ENCODE measurements around the gene TNS3.
"Not testable (repeated sequence)": the region's sequence is repeated elsewhere in the genome, so short reads cannot be mapped to it uniquely, and the experiment has no call there.

The TNS3 gene

DNA sequence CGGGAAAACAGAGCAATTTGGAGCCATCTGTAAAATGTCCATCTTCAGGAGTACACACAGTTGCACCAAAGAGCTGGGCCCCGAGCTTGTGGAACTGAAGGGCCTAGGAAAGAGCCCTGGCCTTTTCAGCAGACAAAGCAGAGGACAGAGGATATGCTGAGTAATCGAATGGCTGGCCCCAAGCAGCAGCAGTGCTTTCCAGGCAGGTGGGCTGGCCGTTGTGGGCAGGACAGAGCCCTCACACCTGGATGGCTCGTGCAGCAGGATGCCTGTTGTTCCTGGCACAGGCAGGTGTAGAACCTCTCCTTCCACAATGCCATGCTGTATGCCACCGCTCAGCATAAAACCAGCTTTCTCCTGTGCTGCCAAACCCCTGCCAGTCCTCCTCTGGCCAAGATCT is 32.5 kb upstream of the TNS3 start:
- in situ Hi-C loops (cut with HindIII; ENCODE audit: low sequenced_read_pairs) = no loop called here
- no peak for TF ChIP-seq CTCF (IDR thresholded peaks at IDR 0.05; ENCODE audit: low read depth, low read length)
- DNase-seq (ENCODE audit: low read depth, low spot score) = no peak
- no peak overlapping the region for H3K4me3 ChIP-seq (ENCODE audit: low read depth, low read length)

DNA sequence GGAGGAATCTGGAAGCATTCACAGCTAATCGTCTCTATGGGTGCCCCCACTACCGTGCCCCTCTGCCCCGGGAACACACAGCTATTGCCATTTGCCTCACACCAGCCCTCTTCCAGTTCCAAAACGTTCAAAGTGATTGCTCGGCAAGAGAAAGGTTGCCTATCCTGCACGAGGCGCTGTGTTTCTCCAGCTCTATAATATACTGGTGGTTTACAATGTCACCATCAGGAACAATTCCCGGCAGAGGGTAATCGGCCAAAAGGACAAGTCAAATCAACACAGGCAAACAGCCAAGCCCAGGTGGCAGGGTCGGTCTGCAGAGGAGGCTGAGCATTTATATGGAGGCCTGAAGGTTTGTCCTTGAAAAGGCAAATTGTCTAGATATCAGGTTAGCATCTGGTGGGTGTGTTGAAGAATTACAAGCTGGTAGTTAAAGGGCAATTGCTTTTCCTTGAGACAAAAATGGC is 29.2 kb upstream of the TNS3 start:
- in situ Hi-C loops (cut with HindIII; ENCODE audit: low sequenced_read_pairs) = no loop called here
- no peak overlapping the region for H3K4me3 ChIP-seq (ENCODE audit: low read depth, low read length)
- no peak for TF ChIP-seq CTCF (IDR thresholded peaks at IDR 0.05; ENCODE audit: low read depth, low read length)
- no peak for DNase-seq (ENCODE audit: low read depth, low spot score)

DNA sequence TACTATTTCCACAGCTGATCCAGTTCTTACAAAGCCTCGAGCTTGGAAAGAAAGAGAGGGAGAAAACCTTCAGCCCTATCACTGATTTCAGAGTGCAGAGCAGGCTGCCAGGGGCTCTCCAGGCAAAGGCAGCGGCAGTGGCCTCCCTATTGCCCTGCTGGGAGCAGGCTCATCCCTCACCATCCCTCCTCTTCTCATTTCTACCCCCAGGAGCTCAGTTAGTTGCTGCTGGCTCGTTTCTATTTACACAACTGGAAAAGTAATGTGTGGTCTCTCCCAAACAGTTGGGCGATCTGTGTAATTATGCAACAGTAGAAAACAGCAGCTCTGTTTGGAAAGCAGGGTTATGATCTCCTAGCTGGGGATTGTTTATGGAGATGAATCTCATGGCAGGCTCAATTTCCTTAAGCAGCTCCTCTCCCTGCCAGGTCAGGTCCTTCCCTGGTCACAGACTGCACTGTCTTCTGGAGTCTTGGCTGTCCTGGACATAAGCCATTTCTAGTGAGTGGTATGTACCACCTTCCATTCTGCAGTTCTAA is 28.7 kb upstream of the TNS3 start:
- peak; percentile 83 for DNase-seq (ENCODE audit: low read depth, low spot score)
- no peak overlapping the region for H3K4me3 ChIP-seq (ENCODE audit: low read depth, low read length)
- TF ChIP-seq CTCF (IDR thresholded peaks at IDR 0.05; ENCODE audit: low read depth, low read length) = no peak
- in situ Hi-C loops (cut with HindIII; ENCODE audit: low sequenced_read_pairs) = no loop called here

- H3K4me3 ChIP-seq (ENCODE audit: low read depth, low read length) = no peak overlapping the region
- peak; percentile 78 for DNase-seq (ENCODE audit: low read depth, low spot score)
- in situ Hi-C loops (cut with HindIII; ENCODE audit: low sequenced_read_pairs) = no loop called here
- no peak for TF ChIP-seq CTCF (IDR thresholded peaks at IDR 0.05; ENCODE audit: low read depth, low read length)
These were observed 28.0 kb upstream of the TNS3 start for GRCh38 chr7:47609803-47610452.

DNA sequence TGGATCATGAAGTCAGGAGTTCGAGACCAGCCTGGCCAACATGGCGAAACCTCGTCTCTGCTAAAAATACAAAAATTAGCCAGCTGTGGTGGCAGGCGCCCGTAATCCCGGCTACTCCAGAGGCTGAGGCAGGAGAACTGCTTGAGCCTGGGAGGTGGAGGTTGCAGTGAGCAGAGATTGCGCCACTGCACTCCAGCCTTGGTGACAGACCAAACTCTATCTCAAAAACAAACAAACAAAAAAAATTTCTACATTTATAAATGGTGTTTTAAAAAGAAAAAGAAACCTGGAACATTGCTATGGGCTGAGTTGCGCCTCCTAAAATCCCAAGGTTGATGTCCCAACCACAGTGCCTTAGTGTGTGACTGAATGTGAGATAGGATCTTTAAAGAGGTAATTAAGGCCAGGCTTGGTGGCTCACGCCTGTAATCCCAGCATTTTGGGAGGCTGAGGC is 24.7 kb upstream of the TNS3 start:
- H3K4me3 ChIP-seq (ENCODE audit: low read depth, low read length); DNase-seq (ENCODE audit: low read depth, low spot score); in situ Hi-C loops (cut with HindIII; ENCODE audit: low sequenced_read_pairs): not testable (repeated sequence)

- in situ Hi-C loops (cut with HindIII; ENCODE audit: low sequenced_read_pairs) = no loop called here
- no peak for DNase-seq (ENCODE audit: low read depth, low spot score)
- H3K4me3 ChIP-seq (ENCODE audit: low read depth, low read length) = no peak overlapping the region
- TF ChIP-seq CTCF (IDR thresholded peaks at IDR 0.05; ENCODE audit: low read depth, low read length) = no peak
These were observed 24.1 kb upstream of the TNS3 start for GRCh38 chr7:47605816-47606575.

GRCh38 chr7:47604496-47604890 is 22.6 kb upstream of the TNS3 start:
- in situ Hi-C loops (cut with HindIII; ENCODE audit: low sequenced_read_pairs) = no loop called here
- no peak overlapping the region for H3K4me3 ChIP-seq (ENCODE audit: low read depth, low read length)
- no peak for DNase-seq (ENCODE audit: low read depth, low spot score)
- no peak for TF ChIP-seq CTCF (IDR thresholded peaks at IDR 0.05; ENCODE audit: low read depth, low read length)

GRCh38 chr7:47603514-47604255 is 21.8 kb upstream of the TNS3 start:
- in situ Hi-C loops (cut with HindIII; ENCODE audit: low sequenced_read_pairs); DNase-seq (ENCODE audit: low read depth, low spot score); H3K4me3 ChIP-seq (ENCODE audit: low read depth, low read length): not testable (repeated sequence)
